OCI-LY7 (cell line): Measurements from ENCODE around the gene IRAK3.

Experiments used
- EZH2phosphoT487 ChIP-seq: fragments of 200-600 bp; sonication (generic); IDR thresholded peaks from 2 replicates; pipeline ENCODE4 v1.6.1; 2018; ENCODE audit warnings: low read depth, borderline replicate concordance, mild to moderate bottlenecking, mixed run types, antibody characterized with exemption, low read length, moderate library complexity, mixed read lengths
- TF ChIP-seq, protein P1 (sequence below): fragments of 200-600 bp; sonication (generic); conservative IDR thresholded peaks from 2 replicates; pipeline ENCODE4 v1.5.1; 2014; ENCODE audit warnings: mild to moderate bottlenecking, antibody characterized with exemption, low read length, moderate library complexity, mixed read lengths

DNA sequence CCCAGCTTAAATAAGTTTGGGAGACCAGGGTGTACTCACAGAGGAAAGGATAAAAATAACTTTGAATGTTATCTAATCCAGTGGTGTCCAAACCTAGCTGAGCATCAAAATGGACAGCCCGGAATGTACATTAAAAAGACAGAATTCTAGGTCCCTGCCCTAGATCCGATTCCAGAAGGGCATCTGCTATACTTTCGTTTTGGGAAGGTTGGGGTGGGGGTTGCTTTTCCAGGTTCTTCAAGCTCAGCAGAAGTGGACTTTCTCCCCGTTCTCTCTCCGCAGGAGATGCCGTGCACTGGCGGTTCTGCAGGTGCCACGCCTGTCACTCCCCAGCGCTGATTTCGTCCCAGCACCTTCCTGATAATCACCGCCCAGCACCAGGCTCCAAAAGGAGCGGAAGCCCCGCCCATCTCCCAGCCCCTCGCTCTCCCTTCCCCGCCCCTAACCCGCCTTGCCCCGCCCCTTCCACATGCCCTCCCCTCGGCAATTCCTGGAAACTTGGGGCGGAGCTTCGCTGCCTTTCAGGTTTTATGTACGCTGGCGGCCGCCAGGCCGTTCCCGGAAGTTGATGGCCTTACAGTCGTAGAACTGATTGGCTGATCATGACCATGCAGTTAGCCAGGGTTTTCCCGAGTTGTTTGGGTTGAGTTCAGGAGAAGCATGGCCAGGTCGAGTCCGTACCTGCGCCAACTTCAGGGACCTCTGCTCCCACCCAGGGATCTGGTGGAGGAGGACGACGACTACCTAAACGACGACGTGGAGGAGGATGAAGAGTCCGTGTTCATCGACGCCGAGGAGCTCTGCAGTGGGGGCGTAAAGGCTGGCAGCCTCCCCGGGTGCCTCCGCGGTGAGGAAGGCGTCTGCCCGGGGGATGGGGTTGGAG, 113.2 kb downstream of the IRAK3 start, which contains the start of gene HELB:
- TF ChIP-seq, protein P1, sequence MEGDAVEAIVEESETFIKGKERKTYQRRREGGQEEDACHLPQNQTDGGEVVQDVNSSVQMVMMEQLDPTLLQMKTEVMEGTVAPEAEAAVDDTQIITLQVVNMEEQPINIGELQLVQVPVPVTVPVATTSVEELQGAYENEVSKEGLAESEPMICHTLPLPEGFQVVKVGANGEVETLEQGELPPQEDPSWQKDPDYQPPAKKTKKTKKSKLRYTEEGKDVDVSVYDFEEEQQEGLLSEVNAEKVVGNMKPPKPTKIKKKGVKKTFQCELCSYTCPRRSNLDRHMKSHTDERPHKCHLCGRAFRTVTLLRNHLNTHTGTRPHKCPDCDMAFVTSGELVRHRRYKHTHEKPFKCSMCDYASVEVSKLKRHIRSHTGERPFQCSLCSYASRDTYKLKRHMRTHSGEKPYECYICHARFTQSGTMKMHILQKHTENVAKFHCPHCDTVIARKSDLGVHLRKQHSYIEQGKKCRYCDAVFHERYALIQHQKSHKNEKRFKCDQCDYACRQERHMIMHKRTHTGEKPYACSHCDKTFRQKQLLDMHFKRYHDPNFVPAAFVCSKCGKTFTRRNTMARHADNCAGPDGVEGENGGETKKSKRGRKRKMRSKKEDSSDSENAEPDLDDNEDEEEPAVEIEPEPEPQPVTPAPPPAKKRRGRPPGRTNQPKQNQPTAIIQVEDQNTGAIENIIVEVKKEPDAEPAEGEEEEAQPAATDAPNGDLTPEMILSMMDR: no peak
- TF ChIP-seq EZH2phosphoT487: no peak
